NCI-H146 treated with DMSO at 0.1 percent for 48 hours (cell line): ENCODE results near the gene ADGRG1.
A peak's percentile ranks its signal among the peaks of the same experiment; 100 is the strongest.

Source experiments
- DNase-seq: peaks from one replicate; lab custom pipeline; 2025; ENCODE audit not compliant: unreplicated experiment; lab: John Stamatoyannopoulos, UW

Gene ADGRG1

DNA sequence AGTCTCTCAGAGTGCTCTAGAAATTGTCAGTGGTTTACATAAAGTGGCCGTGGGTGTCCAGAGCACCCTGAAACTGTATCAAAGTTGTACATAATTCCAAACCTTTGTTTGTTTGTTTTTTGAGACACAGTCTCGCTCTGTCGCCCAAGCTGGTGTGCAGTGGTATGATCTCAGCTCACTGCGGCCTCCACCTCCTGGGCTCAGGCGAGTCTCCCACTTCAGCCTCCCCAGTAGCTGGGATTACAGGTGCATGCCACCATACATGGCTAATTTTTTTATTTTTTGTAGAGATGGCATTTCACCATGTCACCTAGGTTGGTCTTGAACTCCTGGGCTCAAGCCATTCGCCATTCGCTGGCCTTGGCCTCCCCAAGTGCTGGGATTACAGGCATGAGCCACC is 24.3 kb upstream of the ADGRG1 start:
- DNase-seq, result no peak

DNA sequence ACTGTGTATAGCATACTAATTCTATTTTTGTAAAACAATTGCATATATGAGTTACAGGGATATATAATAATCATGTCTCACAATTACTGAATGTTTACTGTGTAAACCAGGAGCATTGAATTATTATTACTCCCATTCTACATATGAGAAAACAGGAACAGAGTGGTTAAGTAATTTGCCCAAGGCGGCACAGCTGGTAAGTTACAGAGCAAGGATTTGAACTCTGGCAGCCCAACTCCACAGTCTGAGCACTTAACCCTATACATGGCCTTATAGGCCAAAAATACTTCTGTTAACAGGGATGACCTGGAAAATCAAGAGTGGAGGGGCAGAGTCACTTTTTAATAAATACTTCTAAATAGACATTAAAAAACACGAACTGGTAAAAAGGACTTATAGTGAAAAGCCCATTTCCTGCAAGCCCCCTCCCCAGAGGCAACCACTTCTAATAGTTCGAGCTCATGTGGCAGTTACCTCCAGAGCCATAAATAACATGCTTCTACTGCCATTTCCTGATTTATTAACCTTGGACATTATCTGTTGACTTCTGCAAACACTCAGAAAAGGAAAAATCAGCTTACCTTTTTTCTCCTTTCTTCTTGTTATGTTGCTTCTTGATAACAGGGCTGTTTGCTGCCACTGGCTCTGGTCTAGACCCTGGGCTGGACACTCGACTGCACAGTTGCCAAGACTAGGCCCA is 22.1 kb upstream of the ADGRG1 start:
- DNase-seq, result no peak

DNA sequence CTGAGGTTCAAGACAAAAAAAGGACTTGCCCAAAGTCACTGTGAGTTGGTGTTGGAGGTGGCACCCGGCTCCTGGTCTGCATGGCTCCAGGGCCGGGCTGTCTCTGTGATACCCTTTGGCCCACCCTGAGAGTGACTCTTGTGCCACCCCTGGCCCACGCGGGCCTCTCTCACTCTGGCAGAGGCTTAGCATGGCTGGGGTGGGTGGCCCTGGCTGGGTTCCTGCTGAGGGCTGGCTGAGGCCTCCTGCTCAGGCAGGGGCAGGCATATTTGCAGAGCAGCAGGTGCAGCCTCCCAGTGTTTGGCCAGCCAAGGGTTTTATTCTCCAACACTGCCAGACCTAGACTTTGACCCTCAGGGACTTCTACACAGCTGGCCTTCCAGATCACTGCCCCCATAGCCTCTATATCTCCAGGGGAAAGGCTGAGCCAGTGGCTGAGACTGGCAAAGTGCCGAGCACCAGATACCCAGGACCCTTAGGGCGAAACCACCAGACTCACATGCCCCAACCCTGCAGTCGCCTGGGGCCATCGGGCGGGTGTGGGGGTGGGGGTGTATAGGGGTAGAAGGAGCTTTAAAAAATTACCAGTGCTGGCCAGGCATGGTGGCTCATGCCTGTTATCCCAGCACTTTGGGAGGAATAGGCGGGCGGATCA is 21.5 kb upstream of the ADGRG1 start:
- peak; percentile 90 for DNase-seq

DNA sequence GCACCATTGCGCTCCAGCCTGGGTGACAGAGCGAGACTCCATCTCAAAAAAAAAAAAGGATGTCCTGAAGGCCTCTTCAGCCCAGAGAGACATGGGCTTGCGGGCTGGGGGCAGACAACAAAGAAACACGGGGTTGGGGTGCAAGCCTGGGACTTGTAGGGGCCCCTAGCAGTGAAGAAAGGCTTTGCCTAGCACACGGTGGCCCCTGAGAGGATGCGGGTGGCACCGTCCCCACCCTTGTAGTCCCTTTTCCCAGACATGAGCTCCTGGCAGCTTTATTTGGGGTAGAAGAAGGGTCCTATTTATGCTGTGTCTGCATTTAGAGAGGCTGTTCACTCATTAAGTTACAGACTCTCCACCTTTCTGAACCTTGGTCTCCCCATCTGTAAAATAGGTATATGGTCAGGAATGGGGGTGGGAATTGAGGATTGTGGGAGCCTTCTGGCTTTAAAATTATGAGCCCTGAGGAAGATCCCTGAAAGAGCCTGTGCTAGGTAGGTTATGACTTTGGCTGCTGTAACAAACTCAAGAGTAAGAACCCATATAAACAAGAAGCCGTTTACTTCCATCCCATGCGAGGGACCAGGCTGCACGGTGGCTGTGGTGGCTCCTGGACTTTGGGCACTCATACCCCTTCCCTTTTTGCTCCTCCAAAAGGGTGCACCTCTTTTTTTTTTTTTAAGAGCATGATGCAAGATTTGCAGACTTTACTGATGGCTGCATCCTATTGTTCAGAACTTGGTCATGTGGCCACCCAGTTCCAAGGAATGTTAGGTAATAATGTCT is 20.6 kb upstream of the ADGRG1 start:
- DNase-seq, result no peak

DNA sequence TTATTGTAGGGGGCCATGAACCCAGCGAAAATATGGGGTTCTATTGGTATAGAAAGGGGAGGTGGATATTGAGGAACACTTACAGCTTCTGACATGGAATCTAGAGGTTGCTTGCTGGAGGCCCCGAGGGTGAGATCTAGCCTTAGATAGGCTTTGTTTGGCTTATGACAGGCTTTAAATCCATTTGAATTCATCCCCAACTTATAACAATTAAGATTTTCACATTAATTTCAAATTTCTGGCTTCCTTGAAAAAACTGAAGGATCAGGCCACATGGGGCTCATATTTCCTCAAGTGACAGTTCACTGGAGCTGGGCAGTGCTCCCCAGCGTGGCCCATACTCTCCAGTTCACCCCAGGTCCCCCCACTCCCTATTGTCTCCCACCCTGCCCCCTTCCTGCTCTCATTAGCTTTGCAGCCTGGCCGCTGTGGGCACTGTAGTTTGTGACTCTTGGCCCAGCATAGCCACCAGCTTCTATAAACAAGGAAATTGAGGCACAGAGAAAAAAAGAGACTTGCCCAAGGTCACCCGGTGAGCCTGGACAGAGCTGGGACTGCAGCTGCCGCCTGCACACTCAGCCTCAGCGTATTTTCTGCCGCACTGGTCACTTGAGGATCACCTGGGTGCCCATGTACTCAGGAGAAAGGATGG is 19.8 kb upstream of the ADGRG1 start:
- DNase-seq, result no peak

DNA sequence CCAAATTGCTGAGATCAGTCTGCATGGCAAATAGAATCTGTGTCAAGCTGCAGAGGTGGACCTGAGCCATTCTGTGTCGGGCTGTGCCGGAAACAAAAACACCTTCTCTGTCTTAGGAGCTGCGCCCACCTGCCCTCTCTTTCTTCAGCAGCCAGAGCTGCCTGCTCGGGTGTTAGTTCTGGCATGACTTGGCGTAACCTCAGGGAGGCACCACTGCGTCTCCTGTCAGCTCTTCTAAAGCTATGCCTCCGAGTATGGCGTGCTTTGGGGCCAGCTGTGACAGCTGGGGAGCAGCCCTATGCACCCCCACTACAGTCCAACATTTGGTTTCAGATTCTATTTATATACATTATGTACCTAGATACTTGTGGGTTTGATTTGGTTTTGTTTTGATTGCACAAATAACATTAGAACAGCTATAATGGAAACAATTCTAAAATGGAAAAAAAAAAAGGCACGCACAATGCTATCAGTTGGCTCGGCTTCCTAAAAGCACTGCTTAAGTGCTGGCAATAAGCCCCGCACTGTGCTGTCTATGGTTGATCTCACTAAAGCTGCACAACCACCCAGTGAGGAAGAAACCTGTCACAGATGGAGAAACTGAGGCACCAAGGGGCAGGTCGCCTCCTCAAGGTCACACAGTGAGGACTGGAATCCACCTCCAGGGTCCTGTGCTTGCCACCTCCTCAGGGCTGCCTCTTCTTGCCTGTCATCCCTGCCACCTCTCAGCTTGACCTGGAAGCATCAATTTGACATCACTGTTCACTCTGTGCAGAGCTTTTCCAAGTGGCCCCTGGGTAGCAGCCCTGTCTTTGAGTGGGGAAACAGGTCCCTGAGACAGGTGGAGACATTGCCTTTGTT is 18.7 kb upstream of the ADGRG1 start:
- no peak for DNase-seq

DNA sequence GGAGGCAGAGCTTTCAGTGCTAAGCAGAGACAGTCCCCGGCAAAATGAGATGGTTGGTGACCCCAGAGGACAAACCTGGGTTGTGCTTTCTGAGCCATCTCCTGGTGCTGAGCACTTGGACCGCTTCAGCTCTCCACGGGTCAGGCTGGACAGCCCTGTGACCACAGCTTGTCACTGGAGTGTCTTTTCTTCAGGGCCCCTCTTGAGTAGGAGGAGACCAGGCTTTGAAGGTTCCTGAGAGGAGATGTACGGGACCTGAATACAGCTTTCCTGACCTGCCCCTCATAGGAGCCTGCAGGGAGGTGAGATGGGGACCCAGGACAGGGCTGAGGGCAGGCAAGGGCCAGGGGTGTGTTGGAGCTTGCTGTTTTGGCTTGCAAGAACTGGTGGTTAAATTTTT is 17.8 kb upstream of the ADGRG1 start:
- DNase-seq, result no peak

DNA sequence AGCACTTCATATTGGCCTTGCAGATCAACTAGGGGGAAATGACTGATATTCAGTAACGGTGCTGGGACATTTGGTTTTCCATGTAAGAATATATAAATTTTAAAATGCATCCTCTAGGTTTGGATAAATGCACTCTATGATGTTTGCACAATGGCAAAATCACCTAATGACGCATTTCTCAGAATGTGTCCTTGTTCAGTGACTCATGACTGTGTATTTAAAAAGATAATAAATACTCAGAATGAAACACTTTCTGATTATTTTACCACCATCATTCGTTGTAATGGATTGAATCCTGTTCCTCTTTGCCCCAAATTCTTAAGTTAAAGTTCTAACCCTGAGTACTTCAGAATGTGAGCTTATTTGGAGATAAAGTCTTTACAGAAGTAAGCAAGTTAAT is 17.2 kb upstream of the ADGRG1 start:
- DNase-seq, result no peak

DNA sequence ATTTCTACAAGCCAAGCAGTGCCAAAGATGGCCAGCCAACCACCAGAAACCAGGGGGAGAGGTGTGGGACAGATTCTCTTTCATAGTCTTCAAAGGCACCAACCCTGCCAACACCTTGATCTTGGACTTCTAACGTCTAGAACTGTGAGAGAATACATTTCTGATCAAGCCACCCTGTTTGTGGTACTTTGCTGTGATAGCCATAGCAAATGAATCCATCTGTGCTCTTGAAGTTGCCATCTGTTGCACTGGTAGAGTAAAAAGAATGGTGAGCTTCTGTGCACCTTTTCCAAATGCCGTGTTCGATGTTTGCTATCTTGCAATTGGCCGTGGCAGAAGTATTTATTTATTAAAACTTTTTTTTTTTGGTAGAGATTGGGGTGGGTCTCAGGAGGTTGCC is 16.7 kb upstream of the ADGRG1 start:
- no peak for DNase-seq

DNA sequence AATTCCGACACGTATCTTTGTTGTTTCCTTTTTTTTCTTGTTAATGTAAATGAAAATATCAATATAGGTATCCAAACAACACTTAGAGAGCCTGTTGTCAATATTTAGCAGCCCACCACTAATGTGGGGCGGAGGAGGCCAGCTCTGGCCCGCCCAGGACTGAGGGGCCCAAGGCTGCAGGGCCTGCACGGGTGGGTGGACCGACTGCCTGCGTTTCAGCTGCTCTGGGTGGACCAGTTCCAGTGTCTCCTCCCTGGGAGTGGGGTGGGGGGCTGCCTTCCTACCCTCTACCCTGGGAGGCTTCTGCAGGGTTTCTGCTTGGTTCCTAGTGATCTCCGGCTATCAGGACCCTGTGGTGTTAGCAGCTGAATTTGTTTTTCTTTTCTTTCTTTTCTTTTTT is 15.9 kb upstream of the ADGRG1 start:
- no peak for DNase-seq

DNA sequence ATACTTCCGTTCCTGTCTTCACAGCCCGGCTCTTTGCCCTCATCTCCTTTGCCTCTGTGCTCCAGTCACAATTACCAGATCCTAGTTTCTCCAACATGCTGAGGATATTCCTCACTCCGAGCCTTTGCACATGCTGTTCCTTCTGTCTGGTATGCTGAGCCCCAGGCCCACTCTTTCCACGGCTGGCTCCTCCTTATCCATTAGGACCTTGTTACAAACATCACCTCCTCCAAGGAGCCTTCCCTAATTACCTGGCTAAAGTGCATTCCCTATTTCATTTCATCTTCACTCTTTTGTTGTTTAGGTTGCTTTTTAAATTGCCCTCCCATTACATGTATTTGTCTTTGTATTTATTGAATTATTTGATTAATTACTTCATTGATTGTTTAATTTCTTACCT is 14.9 kb upstream of the ADGRG1 start:
- no peak for DNase-seq

DNA sequence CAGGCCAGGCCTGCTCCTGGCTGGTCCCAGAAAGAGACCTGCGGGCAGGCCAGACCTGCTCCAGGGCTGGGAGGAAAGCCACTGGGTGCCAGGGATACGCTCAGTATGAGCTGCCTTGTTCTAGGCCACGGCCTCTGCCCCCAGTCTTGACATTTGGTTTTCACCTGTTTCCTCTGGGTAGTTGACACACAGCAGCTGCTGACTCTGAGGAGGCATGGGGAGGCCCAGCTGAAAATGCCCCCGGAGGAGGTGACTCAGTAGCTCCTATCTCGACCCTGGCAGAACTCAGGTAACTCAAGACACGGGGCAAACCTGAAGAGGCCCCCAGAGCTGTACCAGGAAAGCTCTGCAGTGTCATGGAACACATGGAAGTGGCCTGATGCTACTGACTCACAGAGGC is 13.9 kb upstream of the ADGRG1 start:
- no peak for DNase-seq

DNA sequence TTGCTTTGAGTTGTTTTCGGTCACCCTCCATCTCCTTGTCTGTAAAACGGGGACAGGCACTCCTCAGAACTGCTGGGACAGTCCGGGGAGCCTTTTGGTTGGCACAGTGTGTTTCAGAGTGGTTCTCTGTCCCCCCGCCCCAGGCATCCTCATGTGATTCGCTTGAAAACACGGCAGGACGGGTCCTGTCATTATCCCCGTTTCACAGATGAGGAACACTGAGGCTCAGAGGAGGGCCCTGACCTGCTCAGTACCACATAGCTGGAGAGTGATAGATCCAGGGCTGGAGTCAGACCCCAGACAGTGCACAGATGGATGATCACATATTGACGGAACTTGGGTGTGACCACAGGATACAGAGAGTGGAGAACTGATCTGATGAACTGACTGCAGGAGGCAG is 13.5 kb upstream of the ADGRG1 start:
- no peak for DNase-seq

DNA sequence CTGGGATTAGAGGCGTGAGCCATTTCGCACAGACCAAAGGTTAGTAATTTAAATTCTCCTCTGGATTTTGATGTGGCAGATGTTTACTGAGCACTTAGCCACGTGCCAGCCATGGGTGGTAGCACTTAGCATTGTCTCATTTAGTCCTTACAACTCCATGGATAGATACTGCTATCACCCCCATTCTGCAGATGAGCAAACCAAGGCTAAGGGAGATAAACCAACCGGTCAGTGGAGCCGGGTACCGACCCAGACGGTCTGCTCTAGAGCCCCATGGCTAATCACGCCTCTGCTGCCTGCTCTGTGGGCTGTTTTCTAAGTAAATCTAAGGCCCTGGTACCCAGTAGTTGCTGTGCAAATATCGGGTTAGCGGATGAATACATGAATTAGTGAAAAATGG is 12.6 kb upstream of the ADGRG1 start:
- DNase-seq, result no peak

DNA sequence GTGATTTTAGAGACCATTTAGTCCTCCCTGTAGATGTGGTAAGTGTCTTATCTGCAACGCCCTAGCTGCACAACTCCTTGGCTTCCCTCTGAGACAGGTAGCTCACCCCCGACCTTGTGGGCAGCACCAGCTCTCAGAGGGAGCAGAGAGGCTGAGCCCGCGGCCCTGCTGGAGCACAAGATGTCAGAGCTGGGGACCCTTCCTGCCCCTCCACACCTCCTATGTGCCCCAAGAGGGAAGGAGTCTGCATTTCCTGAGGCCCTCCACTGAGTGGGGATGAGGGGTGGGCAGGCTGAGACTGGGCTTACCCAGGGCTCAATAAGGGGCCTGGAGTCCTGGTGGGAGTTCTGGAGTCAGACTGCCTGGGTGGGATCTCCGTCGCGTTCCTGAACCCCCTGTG is 12.2 kb upstream of the ADGRG1 start:
- no peak for DNase-seq

DNA sequence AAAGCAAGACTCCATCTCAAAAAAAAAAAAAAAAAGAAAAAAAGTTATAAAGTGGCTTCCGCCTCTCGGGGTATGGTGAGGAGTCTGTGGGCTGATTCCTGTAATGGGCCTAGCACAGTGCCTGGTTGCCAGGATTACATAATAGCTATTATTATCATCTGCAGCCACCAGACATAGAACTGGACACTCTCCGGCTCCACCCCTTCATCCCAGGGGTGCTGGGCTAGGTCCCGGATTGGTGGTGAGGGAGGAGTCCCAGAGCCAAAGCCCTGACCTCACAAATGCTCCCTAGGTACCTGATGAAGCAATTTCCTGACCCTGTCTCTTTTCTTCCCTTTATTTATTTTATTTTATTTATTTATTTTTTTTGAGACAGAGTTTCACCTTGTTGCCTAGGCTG is 11.6 kb upstream of the ADGRG1 start:
- no peak for DNase-seq

DNA sequence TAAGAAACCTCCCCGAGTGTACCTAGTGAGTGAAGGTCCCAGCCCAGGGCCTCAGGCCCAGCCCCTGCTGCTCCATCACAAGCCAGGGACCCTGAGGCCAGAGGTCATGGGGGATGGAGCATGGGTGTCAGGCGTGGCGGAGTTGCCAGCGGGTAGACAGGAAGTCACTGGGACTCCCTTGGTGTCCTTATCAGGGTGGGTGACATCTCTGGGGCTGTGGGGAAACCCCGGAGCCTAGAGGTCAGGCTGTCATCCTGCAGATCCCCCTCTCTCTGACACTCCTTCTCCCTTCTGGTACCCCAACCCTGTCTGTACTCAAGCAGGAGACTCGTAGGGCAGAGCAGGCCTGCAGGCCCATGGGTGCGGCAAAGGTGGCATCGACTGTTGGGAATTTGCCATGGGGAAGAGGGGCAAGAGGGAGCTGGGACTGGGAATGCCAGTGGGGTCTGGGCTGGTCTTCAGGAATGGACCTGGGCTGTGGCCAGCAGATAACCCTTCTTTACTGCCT is 10.8 kb upstream of the ADGRG1 start:
- no peak for DNase-seq

DNA sequence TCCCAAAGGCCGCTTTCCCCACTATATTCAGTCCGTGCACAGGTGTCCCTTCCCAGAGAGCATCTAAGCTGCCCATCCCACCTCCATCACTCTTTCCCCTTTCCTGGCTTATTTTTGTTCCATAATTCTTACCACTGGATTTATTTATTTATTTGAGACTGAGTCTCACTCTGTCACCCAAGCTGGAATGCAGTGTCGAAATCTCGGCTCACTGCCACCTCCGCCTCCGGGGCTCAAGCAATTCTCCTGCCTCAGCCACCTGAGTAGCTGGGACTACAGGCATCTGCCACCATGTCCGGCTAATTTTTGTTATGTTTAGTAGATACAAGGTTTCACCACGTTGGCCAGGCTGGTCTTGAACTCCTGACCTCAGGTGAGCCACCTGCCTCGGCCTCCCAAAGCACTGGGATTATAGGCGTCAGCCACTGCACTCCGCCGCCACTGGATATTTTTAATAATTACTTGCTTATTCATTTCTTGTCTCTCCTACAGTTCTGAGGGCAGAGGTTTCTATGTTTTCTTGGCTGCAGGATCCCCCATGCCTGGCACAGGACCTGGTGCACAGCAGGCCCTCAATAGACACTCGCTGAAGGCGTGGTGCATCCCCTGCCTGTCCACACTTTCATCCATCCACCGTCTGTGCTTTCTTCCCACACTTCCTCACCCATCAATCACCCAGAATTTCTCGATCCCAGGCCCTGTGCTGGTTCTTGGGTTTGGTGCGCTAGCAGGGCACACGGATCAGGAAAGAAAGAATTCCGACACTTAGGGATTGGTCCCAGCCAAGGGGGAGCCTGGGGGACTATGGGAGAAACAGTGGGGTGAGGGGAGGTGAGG is 9.9 kb upstream of the ADGRG1 start:
- no peak for DNase-seq

DNA sequence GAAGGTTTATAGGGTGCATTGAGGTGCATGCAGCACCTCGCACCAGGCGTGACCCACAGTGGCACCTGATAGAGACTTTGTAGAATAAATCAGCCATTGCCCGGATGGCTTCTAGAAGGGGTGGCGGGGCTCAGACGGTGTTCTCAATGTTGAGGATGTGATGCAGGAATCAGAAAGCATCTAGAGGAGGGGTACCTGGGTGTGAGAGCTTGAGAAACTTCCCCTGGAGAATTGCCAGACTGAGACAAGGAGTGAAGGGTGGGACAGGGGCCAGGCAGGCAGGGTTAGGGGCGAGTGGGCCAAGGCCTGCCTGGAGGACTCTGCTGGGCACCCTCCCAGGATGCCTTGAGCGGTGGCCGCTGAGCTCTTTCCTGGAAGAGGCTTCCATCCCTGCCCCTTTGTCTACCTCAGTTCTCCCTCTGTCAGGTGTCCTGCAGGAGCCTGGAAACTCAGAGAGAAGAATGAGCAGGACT is 9.3 kb upstream of the ADGRG1 start:
- no peak for DNase-seq
